Thyroid gland (tissue), 4 donors: ENCODE results near the gene CTDNEP1.

ENCODE experiments used
- CTCF ChIP-seq, 6 experiments: fragments of 200-600 bp in 3 of 6; fragments of 450-650 bp in 3 of 6; sonication (generic) in 3 of 6; IDR thresholded peaks; one replicate each; pipeline ENCODE4 v1.5.1; 2016 to 2019; ENCODE audit warnings: antibody characterized with exemption in 6 of 6, mild to moderate bottlenecking in 2 of 6, inconsistent platforms in 1 of 6, moderate library complexity in 1 of 6
- POLR2A ChIP-seq, 2 donors: fragments of 450-650 bp; IDR thresholded peaks; one replicate each; pipeline ENCODE4 v1.6.1; 2017; ENCODE audit warnings: antibody characterized with exemption in 2 of 2, mild to moderate bottlenecking in 2 of 2, moderate library complexity in 1 of 2

- TF ChIP-seq CTCF (IDR thresholded peaks at IDR 0.05) (no peak), POLR2A (IDR thresholded peaks at IDR 0.05) (peak in 1 of 2 donors; percentile 90)
Observed at GRCh38 chr17:7219812-7220592, 31.5 kb downstream of the CTDNEP1 start, which contains the start of the genes ACADVL and DLG4.
